ENCODE data around the gene LYPD1.
A peak's percentile ranks its signal among the peaks of the same experiment; 100 is the strongest.

The LYPD1 gene

DNA sequence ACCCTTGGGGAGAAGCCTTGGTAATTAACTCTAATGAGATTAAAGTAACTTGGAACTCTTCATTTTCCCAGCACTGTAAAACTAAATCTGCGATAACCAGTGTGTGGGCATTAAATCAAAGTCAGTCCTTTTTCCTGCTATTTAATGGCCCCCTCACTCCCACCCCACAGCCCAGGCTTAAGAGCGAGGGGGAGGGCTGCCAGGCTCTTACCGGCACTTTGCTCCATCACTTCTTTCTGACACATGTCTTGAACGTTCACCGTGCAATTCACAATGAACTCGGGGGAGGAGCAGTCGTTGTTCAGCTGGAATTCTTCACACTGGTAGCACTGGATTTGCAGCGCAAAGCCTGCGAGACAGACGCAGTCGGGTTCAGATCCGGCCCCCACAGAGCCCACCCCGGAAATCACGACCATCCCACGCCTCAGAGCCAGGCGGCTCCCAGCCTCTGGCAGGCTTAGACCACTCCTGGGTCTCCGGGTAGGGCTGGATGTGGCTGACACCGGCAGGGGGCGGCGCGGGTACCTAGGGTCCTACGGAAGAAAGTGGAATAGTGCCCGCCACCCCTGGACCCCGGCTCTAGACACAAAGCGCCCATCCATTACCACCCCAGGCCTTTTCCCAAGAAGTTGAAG lies 1.7 kb downstream of the LYPD1 start:
- DNase-seq: no peak

DNA sequence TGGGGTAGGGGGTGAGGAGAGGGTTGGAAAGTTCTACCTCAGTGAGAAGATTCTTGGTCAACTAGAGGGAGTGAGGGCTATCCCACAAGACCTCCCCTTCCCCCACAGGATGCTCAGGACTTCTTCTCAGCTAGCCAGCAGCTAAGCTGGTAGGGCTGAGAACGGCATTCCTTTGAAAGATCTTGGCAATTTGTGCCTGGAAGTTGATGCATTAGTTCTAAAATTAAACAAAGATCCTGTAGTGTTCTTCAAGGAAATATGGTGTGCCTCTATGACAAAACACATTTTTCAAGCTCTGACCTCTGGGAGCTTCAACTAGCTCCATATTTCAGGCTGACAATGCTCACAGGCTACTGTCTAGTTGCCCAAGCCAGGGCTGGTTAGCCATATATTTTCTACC lies 2.3 kb downstream of the LYPD1 start:
- DNase-seq: no peak

- no peak for DNase-seq
These were observed 4.4 kb downstream of the LYPD1 start for GRCh38 chr2:132665401-132666140.

DNA sequence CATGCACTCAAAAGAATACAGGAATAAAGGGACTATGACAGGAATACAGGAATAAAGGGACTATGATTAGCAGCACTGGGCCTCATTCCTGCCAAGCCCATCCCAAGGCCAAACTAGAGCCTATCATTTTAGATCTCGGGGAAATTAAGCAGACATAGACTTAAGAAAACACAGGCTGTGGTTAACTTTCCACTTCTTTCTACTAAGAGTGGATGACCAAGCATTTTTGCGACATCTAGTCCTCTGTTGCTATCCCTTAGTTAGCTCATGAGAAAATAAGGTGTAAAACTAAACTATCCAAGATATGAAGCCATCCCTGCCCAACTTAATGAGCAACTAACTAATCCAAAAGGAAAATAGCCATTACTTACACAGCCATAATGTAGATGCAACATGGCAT lies 5.9 kb downstream of the LYPD1 start:
- no peak for DNase-seq

DNA sequence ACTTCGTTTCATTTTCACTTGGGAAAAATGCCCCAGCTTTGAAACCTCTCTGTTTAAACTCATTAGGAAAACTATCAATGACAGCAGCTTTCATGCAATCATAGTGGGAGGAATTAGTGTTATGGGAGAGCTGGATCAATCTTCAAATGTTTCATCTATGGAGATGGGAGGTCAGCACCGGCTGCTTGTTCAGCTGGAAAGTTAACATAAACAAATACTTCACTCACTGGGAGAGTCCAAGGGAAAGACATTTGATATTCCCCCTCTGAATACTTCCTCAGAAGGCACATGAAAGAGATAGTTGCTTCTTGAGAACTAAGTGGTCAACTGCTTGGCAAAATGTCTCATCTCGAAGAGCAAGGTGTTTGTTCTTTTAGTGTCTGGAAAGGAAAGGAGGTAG lies 7.3 kb downstream of the LYPD1 start:
- DNase-seq: no peak

DNA sequence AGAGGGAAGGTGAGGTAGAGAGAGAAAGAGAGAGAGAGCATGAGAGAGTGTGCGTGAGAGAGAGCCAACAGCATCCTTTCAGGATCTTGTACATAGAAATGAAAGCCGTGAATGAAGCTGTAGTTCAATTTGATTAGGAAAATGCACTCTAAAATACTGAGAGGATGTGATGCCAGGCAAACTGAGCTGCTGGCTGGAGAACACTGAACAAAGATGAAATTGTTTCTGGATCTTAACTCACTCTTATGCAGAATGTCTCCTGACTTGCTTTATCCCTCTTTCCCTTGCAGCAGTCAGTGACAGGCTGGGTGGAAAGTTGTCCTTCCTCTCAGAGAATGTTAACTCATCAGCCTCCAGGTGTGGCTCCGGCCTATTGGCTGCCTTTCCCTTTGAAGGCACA lies 10.7 kb downstream of the LYPD1 start:
- DNase-seq: no peak

GRCh38 chr2:132656266-132656975 lies 13.6 kb downstream of the LYPD1 start:
- no peak for DNase-seq

DNA sequence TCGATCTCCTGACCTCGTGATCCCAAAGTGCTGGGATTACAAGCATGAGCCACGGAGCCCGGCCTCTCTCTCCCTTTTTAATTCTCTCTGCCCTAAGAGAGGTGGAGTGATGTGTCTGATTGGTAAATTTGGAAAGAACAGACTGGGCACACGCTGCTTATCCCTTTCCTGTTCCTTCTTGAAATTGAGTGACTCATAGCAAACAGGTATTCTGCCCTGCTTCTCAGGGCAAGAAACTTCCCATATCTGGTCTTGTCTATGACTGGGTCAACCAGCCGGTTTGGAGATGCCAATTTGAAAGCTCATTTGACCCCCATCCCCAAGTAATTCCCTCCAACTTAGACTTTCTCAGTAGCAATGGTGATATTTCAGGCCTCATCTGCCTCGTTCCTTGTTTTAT lies 15.0 kb downstream of the LYPD1 start:
- DNase-seq: no peak

DNA sequence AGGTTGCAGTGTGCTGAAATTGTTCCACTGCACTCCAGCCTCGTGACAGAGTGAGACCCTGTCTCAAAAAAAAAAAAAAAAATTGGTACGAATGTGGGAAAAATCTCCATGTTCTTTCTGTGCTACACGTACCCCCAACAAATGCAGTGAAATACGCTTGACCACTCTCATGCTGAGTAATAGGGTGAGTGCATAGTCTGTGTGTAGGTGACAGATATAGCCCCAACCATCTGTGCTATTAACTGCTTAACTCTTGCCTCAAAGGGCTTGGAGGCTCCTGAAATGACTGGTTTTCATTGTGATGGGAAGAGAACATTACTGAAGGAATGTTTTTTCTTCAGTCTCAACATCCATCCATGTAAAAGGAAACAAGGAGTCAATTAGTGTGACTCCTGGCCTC lies 15.7 kb downstream of the LYPD1 start:
- no peak for DNase-seq

DNA sequence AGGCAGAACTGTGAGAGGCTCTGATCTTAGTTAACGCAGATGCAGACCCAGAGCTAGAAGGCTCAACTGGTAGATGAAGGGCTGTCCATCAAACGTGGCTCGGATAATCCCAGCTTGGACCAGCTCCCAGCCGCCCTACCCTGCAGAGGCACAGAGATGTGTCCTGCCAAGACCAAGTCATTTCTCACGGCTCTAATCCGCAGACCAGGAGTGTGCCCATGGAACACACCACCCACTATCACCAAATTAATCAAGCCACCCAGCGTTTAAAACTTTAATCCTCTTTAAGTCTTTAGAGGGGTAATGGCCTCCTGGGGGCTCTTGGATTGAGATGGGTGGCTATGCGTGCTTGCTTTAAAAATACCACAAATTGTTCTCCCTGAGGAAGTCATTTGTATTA lies 17.5 kb downstream of the LYPD1 start:
- DNase-seq: no peak

DNA sequence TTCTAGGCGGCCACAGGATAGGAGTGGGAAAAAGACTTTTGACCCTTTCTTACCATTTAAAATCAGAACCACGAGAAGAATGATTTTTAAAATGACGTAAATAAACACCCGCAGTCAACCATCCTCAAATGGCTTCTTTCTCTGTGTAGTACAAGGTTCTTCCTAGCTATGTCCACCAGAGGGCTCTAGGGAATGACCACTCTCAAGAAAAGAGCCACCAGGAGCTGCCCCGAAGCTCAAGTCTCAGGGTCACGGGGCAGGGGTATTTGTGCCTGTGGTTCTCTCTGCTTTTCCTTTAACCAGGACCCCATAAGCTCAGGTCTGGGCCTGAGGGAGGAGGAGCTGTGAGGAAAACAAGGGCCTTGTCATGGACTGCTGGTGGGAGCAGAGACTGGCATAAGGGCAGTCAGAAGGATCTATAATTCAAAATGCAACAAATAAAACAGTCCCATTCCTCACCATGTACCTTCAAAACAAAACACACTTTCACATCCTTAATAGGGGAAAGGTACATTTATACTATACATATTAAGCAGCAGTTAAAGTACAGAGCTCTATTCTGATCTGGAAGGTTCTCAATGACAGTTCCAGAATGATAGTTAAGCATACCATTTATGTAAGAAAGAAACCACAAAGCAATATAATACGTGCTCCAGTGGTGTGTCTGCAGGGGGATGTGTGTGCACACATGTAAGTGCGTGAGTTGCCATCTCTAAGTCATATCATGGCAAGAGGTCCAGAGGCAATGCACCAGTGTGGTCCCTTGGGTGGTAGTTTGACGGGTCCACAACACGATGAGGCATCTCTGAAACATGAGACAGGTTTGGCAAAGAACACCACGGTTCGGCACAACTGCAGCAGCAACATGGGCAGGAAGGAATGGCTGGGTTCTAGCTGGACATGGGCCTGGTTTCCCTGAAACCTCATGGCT lies 18.6 kb downstream of the LYPD1 start:
- DNase-seq: peak; percentile 8 to 21

GRCh38 chr2:132646540-132647108 lies 23.4 kb downstream of the LYPD1 start:
- DNase-seq: no peak

- DNase-seq: peak; percentile 73 to 85
These were observed 24.1 kb downstream of the LYPD1 start for GRCh38 chr2:132645722-132646539.

DNA sequence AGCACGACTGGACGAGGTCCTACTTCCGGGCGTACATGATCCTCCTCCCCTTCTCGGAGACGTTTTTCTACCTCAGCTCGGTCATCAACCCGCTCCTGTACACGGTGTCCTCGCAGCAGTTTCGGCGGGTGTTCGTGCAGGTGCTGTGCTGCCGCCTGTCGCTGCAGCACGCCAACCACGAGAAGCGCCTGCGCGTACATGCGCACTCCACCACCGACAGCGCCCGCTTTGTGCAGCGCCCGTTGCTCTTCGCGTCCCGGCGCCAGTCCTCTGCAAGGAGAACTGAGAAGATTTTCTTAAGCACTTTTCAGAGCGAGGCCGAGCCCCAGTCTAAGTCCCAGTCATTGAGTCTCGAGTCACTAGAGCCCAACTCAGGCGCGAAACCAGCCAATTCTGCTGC lies 24.8 kb downstream of the LYPD1 start:
- no peak for DNase-seq

DNA sequence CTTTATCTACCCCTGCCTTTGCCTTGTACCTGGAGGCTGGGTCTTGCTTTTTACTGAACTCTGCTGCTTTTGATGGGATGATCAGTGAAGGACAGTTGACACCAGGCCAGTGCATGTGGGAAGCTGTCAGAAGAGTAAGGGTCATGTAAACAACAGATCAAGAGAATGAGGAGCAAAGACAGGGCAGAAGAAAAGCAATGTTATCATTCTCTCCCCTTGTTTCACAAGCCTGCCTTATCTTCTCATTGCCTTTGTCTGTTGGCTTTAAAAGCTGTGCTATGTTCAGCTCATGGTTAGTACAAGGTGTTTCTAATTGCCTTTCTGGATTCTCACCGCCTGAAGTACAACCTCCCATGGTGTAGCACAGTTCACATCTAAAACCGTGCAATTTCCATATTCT lies 27.6 kb downstream of the LYPD1 start:
- DNase-seq: no peak

GRCh38 chr2:132641819-132642218 lies 28.2 kb downstream of the LYPD1 start:
- peak; percentile 11 to 40 for DNase-seq

GRCh38 chr2:132640116-132640515 lies 29.9 kb downstream of the LYPD1 start:
- DNase-seq: no peak

GRCh38 chr2:132638313-132639040 lies 31.5 kb downstream of the LYPD1 start:
- no peak for DNase-seq

DNA sequence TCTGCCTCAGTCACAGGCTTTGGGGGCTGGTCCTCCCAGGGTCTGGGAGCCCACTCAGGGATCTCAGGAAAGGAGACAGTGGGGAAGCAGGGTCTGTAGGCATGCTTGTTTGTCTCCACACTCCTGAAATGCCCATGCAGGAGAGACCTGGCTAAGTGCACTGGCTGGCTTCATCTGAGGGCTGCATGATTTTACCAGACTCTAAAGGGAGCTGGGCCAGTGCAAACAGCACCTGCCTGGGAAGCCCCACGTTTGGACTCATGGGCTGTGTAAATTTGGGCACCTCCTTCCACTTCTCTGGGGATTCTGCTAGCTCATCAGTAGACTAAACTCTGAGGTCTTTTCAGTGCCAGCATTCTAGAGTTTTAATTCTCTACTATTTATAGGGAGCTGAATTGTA lies 33.7 kb downstream of the LYPD1 start:
- DNase-seq: no peak

DNA sequence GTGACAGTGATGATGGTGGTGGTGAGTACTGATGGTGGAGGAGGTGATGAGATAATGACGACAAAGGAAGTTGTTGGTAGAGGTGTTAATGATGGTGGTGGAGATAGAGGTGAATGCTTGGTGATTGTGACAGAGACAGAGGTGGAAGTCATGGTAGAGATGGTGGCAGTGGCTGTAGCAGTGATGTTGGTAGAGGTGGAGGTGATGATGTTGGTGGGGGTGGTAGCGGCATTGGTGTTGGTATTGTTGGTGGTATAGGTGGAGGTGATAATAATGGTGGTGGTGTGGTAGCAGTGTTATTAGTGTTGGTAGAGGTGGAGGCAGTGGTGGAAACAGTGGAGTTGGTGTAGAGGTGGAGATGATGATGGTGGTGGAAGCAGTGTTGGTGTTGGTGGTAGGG lies 36.4 kb downstream of the LYPD1 start:
- DNase-seq: no peak

- DNase-seq: no peak
These were observed 37.9 kb downstream of the LYPD1 start for GRCh38 chr2:132632000-132632649.

All from Kasumi-1 (cell line).